Measurements from ENCODE around the gene RBX1.

Gene RBX1

DNA sequence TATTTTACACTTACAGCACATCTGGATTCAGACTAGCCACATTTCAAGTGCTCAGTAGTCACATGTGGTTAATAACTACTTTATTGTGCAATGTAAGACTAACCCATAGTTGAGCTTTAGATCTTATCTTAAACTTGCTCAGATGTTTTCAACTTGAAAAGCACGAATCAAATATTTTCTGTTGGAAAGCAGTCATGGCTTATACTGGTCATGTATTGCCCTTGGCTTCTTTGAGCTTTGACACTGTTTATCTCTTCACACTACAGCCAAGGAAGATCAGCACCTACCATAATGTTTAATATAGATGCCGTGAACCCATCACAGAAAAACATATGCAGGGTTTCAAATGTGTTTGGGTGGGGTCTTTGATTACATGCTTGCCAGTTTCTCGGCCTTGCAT, 4.4 kb downstream of the RBX1 start:
- TF ChIP-seq ZNF274 (IDR thresholded peaks at IDR 0.05; ENCODE audit: low read depth, low read length), result no peak
- no peak overlapping the region for H3K4me3 ChIP-seq (ENCODE audit: low read length)

- TF ChIP-seq ZNF274 (IDR thresholded peaks at IDR 0.05; ENCODE audit: low read depth, low read length), result no peak
- H3K4me3 ChIP-seq (ENCODE audit: low read length), result no peak overlapping the region
Measured at GRCh38 chr22:40957601-40958000, 6.4 kb downstream of the RBX1 start.

DNA sequence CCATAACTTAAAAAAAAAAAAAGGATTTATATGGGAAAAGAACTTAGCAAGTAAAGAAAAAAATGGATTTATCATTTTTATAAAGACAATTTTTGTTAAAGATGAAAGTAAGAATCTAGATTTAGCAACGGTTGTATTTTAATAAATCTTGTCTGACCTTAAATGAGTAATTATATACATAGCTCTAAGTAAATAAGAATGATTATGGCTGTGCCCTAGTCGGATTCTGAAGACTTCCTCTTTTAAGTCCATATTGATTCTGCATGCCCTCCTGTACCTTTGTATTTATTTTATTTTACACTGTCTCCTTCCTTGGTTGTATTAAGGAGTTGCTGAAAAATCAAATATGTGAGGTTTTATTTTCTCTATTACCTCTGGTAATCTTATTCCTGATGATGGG, 7.1 kb downstream of the RBX1 start:
- TF ChIP-seq ZNF274 (IDR thresholded peaks at IDR 0.05; ENCODE audit: low read depth, low read length), result no peak

DNA sequence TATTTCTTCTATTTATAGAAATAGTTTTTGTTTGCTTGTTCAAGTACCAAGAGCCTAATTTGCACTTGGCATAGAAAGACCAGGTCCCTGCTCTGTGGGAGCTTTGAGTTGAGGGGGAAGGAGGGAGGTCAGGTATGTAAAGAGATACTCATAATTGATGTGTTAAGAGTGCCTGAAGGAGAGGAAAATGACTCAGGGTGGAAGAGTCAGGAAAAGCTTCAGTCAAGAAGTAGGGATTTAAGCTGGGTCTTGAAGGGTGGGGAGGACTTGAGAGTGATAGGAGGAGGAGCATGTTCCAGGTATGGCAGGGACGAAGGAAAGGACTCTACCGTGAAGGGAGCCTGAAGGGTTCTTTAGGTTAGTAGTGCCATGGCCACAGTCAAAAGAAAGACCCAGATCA, 9.0 kb downstream of the RBX1 start:
- TF ChIP-seq ZNF274 (IDR thresholded peaks at IDR 0.05; ENCODE audit: low read depth, low read length), result no peak
- H3K4me3 ChIP-seq (ENCODE audit: low read length), result no peak overlapping the region

More for the DNA sequence above, 7.1 kb downstream of the RBX1 start:
- H3K4me3 ChIP-seq (ENCODE audit: low read length), result no peak overlapping the region

GRCh38 chr22:40965936-40966725, 15.0 kb downstream of the RBX1 start:
- no peak for TF ChIP-seq ZNF274 (IDR thresholded peaks at IDR 0.05; ENCODE audit: low read depth, low read length)
- no peak overlapping the region for H3K4me3 ChIP-seq (ENCODE audit: low read length)

GRCh38 chr22:40966726-40967085, 15.5 kb downstream of the RBX1 start:
- TF ChIP-seq ZNF274 (IDR thresholded peaks at IDR 0.05; ENCODE audit: low read depth, low read length), result no peak
- H3K4me3 ChIP-seq (ENCODE audit: low read length), result no peak overlapping the region

DNA sequence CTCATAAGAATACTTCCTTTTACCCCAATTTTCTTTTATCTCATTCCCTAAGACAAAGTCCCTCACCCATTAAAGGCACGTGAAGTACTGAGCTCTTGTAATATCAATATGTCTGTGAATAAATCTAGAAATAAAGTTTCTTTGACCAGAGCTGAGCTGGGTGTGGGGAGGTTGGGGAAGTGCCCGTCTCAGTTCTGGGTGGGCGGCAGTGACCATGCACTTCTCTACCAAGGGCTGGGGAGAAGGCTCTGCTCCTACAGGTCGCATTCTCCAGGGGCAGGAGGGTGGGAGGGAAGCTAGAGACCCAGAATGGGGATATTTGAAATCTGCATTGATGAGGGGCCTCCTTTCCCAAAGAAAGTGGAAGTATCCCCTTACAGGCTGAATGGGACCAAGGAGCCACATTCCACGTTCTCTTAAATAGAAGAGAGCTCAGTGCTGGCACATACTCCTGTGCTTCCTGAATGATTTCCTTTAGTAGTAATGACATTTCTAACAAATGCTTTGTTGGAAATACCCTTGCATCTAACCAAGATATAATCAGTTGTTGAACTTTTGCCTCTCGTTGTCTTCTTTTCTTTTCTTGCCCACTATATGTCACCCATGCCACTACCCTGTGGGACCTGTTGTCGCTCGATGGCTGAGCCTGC, 16.1 kb downstream of the RBX1 start:
- H3K4me3 ChIP-seq (ENCODE audit: low read length), result no peak overlapping the region
- no peak for TF ChIP-seq ZNF274 (IDR thresholded peaks at IDR 0.05; ENCODE audit: low read depth, low read length)

GRCh38 chr22:40972587-40972986, 21.4 kb downstream of the RBX1 start:
- no peak for TF ChIP-seq ZNF274 (IDR thresholded peaks at IDR 0.05; ENCODE audit: low read depth, low read length)
- H3K4me3 ChIP-seq (ENCODE audit: low read length), result no peak overlapping the region

DNA sequence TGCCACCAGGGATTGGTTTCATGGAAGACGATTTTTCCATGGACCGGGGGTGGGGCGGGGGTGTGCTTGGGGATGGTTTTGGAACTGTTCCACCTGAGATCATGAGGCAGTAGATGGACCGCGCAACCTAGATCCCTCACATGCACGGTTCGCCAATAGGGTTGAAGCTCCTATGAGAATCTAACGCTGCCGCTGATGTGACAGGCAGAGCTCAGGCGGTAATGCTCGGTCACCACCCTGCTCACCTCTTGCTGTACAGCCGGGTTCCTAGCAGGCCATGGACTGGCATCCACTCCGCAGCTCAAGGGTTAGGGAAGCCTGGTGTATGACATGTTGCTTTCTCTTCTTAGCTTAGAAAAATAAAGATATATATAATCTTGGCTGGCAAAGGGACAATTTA, 22.0 kb downstream of the RBX1 start:
- no peak overlapping the region for H3K4me3 ChIP-seq (ENCODE audit: low read length)
- no peak for TF ChIP-seq ZNF274 (IDR thresholded peaks at IDR 0.05; ENCODE audit: low read depth, low read length)

GRCh38 chr22:40975366-40975765, 24.2 kb downstream of the RBX1 start:
- no peak for TF ChIP-seq ZNF274 (IDR thresholded peaks at IDR 0.05; ENCODE audit: low read depth, low read length)
- no peak overlapping the region for H3K4me3 ChIP-seq (ENCODE audit: low read length)

DNA sequence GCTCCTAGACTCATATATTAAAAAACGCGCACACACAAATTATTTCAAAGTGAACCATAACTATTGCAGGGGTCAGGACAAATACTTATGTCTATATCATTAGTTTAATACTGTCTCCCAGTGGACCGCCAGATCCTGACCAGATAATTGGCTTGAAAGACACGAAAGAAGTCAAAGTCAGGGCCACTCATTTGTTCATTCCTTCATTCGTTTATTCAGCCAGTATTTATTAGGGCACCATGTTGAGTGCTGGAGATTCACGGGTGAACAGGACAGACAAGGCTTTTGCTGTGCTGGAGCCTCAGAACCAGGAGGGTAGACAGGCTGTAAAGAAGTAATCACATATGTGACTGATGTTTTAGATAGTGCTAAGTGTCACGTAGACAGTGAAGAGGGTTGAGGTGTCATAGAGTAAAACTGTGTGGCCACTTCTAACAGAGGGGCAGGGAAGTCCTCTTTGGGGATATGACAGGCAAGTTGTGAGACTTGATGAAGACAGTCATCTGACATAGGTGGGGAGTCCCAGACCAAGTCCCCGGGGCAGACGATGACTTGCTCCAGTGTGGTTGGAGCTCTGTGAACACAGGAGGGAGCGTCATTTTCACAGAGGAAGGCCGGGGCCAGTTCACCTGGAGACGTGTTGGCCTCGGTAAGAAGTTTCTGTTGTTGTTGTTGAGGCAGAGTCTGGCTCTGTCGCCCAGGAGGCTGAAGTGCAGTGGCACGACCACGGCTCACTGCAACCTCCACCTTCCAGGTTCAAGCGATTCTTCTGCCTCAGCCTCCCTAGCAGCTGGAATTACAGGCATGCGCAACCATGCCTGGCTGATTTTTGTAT, 25.9 kb downstream of the RBX1 start:
- H3K4me3 ChIP-seq (ENCODE audit: low read length), result no peak overlapping the region
- TF ChIP-seq ZNF274 (IDR thresholded peaks at IDR 0.05; ENCODE audit: low read depth, low read length), result no peak

DNA sequence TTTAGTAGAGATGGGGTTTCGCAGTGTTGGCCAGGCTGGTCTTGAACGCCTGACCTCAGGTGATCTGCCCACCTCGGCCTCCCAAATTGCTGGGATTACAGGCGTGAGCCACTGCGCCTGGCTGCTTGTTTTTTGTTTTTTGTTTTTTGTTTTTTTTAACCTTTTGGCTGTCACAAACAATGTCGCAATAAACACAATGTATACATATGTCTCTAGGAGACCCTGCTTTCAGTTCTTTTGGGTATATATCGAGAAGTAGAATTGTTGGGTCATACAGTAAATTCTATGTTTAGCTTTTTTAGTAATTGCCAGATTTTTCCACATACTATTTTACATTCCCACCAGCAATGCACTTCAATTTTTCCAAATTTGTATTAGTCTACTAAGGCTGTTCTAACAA, 28.0 kb downstream of the RBX1 start:
- no peak for TF ChIP-seq ZNF274 (IDR thresholded peaks at IDR 0.05; ENCODE audit: low read depth, low read length)
- H3K4me3 ChIP-seq (ENCODE audit: low read length), result no peak overlapping the region

GRCh38 chr22:40979871-40980270, 28.7 kb downstream of the RBX1 start:
- H3K4me3 ChIP-seq (ENCODE audit: low read length), result no peak overlapping the region
- TF ChIP-seq ZNF274 (IDR thresholded peaks at IDR 0.05; ENCODE audit: low read depth, low read length), result no peak

GRCh38 chr22:40982482-40983385, 31.6 kb downstream of the RBX1 start:
- no peak for TF ChIP-seq ZNF274 (IDR thresholded peaks at IDR 0.05; ENCODE audit: low read depth, low read length)
- H3K4me3 ChIP-seq (ENCODE audit: low read length), result no peak overlapping the region
